Activated CD8-positive, alpha-beta memory T cell treated with anti-CD3 and anti-CD28 coated beads for 4 hours (primary cell): ENCODE results near the gene RBM33.
"Not testable (repeated sequence)": the region's sequence is repeated elsewhere in the genome, so short reads cannot be mapped to it uniquely, and the experiment has no call there.

ENCODE experiments used
- DNase-seq, 2 donors: peaks; one replicate each; pipeline ENCODE4 v3.0.0-alpha.2; 2020; ENCODE audit warnings: low read depth in 2 of 2

RBM33 gene

GRCh38 chr7:155663937-155664336 is 19.5 kb downstream of the RBM33 start:
- DNase-seq = no peak

- DNase-seq = no peak
Measured at GRCh38 chr7:155665079-155665956, 20.9 kb downstream of the RBM33 start.

GRCh38 chr7:155665957-155666287 is 21.5 kb downstream of the RBM33 start:
- no peak for DNase-seq

GRCh38 chr7:155667241-155667829 is 22.9 kb downstream of the RBM33 start:
- DNase-seq = no peak

- DNase-seq = no peak
Measured at GRCh38 chr7:155669717-155670505, 25.4 kb downstream of the RBM33 start.

GRCh38 chr7:155670521-155670920 is 26.1 kb downstream of the RBM33 start:
- DNase-seq = no peak

- DNase-seq = no peak
Measured at GRCh38 chr7:155674556-155674955, 30.1 kb downstream of the RBM33 start.

GRCh38 chr7:155676052-155676451 is 31.6 kb downstream of the RBM33 start:
- no peak for DNase-seq

- no peak for DNase-seq
Measured at GRCh38 chr7:155677688-155678087, 33.2 kb downstream of the RBM33 start.

- no peak for DNase-seq
Measured at GRCh38 chr7:155680124-155680523, 35.7 kb downstream of the RBM33 start.

GRCh38 chr7:155680864-155681263 is 36.4 kb downstream of the RBM33 start:
- DNase-seq = no peak

GRCh38 chr7:155681663-155682062 is 37.2 kb downstream of the RBM33 start:
- DNase-seq = no peak

- DNase-seq = no peak
Measured at GRCh38 chr7:155682484-155682883, 38.0 kb downstream of the RBM33 start.

- DNase-seq = no peak
Measured at GRCh38 chr7:155683098-155683497, 38.6 kb downstream of the RBM33 start.

GRCh38 chr7:155683714-155684113 is 39.3 kb downstream of the RBM33 start:
- DNase-seq = no peak

- DNase-seq = no peak
Measured at GRCh38 chr7:155684543-155684942, 40.1 kb downstream of the RBM33 start.

- DNase-seq = no peak
Measured at GRCh38 chr7:155685070-155685790, 40.8 kb downstream of the RBM33 start.

- DNase-seq = no peak
Measured at GRCh38 chr7:155685791-155686160, 41.3 kb downstream of the RBM33 start.

GRCh38 chr7:155686620-155687324 is 42.3 kb downstream of the RBM33 start:
- not testable (repeated sequence) for DNase-seq

- not testable (repeated sequence) for DNase-seq
Measured at GRCh38 chr7:155688237-155688636, 43.8 kb downstream of the RBM33 start.

- not testable (repeated sequence) for DNase-seq
Measured at GRCh38 chr7:155690655-155691054, 46.2 kb downstream of the RBM33 start.
